HL-60/S4 treated with retinoic acid at 250 ng/mL for 4 days and 3 days (cell line): ENCODE data around the gene GRIP2.

ENCODE experiments used
- in situ Hi-C: fragments of 300-500 bp; cut with MboI; formaldehyde crosslinking; loops from 2 replicates; pipeline ENCODE4 v1.7.0; 2022; ENCODE audit warnings: low sequenced_read_pairs

Gene GRIP2

DNA sequence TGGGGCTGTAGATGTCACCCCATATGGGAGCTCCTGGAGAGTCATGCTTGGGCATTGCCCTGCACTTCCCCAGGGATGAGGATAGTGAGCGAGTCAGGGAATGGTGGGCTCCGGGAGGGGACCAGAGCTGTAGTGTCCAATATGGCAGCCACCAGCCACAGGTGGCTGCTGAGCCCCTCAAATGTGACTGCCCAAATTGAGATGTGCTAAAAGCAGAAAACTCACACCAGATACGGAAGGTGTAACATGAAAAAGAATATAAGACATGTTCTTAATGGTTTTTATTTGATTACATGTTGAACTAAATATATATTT is 31.7 kb downstream of the GRIP2 start:
- in situ Hi-C loops = no loop called here

DNA sequence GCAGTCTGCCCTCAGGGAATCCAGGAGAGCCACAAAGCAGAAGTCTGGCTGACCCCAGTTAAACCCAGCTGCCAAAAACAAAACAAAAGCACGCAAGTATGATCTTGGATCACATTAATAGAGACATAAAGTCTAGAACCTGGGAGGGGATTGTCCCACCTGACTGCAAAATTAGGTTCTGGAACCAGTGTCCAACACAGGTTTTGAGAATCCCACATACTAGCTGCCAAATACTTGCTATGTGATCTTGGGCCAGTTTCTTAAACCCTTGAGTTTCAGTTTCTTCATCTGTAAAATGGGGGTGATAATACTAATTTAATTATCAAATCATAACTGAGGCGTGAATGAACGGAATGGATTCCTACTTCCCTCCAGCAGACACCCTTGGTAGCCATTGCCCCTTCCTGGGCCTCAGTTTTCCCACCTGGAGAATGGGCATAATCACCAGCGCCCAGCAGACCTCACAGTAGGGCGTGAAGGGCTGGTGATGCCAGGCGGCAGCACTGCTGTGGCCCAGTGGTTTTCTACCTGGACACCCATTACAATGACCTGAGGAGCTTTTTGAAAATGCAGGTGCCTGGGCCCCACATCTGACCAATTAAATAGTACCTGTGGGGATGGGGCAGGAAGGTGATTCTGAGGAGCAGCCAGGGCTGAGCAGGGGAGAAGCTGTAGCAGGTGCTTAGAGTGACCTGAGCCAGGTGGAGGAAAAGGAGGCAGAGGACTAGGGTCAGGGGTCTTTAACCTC is 32.2 kb downstream of the GRIP2 start:
- in situ Hi-C loops = no loop called here

DNA sequence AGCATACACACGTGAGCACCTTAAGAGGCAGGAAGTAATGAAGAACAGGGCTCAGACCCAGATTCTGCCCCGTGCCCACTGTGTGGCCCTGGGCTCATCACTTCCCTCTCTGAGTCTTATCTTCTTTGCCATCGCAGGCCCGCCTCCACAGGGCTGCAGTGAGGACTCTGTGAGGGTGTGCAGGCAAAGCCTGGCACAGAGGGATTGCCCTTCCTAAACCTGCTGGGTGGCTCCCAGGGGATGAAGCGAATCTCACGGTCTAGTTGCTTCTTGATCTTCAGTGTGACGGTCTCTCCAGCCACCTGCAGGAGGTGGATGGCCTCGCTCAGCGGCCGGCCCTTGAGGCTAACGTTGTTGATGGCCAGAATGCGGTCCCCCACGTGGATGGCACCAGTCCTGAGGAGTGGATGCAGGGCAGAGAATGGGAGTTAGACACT is 32.8 kb downstream of the GRIP2 start:
- in situ Hi-C loops = no loop called here

DNA sequence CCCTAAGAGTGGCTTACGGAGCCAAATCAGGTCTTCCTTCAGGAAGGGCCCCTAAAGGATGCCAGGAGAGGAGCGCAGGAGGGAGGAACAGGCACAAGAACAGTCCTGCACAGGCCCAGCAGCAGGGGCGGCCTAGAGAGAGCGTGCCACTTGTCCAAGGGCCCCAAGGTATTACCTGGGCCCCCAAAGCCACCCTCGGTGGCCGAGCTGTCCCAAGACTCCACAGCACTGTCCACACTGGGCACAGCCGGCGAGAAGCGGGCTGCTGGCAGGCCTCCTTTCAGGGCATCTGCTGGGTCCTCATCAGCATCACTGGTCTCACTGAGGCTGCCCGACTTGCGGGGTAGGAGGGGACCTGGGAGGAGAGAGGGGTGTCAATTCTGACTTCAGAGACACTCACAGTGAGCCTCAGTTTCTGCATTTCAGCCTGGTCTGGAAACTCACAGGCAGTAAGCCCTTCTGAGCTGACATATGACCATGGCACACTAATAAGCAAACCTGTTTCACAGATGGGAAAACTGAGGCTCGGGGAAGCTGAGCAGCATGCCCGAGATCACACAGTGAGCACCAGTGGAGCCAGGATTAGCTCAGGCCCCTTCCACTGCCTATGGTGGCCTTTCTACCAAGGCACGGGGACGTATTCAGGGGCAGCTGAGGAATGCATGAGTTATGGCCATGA is 33.4 kb downstream of the GRIP2 start:
- in situ Hi-C loops = no loop called here

DNA sequence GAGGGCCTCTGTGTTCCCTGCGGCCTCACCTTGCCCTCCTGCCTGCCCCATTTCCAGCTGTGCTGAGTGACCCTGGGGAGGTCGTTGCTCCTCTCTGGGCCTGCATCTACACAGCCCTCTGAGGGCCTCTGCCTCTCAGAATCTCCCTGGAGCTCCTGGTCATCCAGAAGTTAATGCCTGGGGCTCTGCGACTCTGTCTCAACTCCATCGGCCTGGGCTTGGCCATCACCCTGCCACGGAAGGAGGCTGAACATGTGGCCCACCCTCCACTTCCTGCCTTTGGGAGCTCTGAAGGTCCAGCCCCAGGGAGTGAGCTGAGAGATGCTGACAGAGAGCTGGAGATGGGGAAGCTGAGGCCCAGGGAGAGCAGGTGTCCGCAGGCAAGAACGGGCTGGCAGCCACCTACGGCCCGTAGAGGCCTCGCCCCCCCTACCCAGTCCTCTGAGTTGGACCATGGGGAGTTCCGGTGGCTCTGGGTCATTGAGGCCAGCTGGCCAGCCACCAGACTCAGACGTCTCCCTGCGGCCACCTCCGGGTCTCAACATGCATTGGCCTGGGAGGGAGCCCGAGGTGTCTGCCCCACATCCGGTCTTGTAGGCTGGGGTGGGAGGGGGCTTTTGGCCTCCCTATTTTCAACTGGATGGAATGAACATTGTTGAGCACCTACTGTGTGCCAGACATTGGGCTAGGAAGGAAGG is 34.2 kb downstream of the GRIP2 start:
- in situ Hi-C loops = no loop called here

DNA sequence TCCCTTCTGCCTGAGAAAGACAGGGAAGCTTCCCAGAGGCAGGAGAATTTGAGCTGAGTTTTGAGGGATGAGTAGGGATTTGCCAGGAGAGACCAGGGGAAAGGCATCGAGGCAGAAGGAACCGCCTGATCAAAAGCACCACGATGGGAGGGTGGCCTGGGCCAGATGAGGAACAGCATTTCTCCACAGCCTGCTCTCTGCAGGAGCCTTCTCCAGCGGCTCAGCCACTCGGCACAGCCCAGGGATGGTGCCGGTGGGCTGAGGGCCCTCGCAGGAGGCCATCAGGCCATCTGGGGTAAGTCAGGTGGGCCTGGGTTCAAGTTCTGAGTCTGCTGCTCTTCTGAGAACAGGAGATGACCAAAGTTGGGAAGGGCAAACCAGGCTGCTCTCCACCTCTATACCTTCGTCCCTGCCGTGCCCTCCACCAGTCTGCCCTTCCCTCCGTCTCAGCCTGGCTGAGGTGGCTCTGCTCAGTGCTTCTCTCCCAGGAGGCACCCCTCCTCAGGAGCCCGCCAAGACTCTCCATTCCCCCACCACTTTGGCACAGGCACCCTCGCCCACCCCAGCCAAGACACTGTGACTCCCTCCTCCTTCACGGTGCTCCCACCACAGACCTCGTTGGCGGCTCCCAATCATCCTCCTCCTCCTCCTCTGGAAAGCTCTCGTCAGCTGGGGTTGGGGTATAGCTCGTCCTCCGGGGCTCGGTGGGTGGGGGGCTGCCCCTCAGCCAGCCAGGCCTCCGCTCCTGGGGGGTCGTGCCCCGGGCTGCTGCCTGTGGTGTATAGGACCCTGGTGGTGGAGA is 34.9 kb downstream of the GRIP2 start:
- in situ Hi-C loops = no loop called here

DNA sequence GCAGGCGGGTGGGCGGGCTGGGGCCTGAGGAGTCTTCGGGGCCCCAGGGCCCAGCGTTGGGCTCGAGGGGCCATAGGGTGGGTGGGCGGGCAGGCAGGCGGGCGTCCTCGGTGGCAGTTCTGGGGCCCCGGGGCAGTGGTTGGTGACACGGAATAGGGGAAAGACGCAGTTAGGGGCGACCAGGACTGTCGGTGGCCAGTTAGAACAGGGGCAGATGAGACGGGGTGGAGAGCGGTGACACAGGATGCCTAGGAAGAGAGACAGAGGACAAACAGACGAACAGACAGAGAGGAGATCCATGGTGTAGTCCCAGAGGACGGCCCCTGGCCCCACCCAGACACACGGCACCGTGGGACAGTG is 36.5 kb downstream of the GRIP2 start:
- in situ Hi-C loops = no loop called here

DNA sequence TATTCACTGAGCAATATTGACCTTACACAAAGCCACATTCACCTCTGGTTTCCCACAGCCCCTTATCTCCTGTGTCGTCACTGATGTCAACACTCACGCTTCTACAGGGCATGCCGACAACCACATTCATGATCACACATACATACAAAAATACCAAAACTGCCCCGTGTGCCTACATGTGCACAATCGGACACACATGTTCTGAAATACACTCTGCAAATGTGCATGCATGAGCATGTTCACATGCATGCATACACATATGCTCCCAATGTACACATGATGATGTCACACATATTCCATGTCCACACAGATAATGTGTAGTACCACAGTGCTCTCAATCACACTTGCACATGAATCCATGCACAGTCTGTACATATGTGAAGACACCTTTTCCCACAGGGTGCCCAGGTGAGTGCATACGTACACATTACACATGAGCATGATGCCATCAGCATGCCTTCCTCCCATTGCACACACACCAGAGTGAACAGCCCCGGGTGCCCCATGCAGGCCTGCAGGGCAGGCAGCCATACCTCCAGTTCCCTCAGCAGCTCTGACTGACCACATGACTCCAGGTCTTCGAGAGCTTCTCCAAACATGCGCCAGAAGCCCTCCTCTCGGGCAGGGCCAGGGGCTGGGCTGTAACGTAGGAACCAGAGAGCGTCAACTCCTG is 37.0 kb downstream of the GRIP2 start:
- in situ Hi-C loops = no loop called here

DNA sequence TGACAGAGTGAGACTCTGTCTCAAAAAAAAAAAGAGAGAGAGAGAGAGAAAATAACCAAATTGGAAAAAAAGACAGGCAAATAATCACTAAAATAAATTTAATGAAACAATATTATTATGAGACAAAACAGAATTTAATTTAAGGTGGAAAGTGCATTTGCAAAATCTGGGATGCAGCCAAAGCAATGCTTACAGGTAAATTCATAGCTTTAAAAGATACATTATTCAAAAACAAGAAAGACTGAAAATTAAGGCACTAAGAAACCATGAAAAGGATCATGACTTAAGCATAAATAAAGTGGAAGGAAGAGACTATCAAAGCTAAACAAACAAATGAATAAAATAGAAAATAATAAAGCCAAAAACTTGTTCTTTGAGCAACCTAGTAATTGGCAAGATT is 37.7 kb downstream of the GRIP2 start:
- in situ Hi-C loops = no loop called here

DNA sequence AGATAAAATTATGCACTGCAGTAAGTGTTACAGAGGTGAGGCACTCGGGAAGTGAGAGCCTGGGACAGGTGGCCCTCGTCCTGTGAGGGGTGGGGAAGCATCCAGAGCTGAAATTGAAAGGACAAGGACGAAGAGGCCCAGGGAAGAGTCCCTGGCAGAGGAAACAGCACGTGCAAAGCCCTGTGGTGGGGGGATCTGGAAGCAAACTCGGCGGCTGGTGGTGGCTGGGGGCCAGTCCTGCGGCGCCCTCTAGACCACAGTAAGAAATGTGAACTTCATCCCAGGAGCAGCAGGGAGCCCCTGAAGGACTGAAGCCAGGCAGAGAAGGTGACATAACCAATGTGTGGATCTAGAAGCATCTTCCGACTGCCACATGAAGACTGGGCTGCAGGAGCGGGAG is 42.8 kb downstream of the GRIP2 start:
- in situ Hi-C loops = no loop called here

DNA sequence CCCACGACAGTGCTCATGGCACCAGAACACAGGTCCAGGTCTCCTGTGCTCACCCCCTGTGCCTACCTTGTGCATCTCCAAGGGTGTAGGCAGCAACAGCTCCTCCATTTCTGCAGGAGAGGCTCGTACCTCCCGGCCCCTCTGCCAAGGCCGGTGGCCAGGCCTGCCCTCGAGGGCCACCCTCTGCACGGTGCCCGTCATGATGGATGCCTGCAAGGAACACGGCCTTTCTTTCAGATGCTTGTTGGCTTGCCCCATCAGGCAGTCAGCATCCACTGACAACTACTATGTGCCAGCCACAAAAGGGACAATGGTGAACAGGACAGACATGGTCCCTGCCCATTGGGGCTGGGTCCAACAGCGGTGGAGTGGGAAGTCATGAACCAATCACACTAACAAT is 43.8 kb downstream of the GRIP2 start:
- in situ Hi-C loops = no loop called here

DNA sequence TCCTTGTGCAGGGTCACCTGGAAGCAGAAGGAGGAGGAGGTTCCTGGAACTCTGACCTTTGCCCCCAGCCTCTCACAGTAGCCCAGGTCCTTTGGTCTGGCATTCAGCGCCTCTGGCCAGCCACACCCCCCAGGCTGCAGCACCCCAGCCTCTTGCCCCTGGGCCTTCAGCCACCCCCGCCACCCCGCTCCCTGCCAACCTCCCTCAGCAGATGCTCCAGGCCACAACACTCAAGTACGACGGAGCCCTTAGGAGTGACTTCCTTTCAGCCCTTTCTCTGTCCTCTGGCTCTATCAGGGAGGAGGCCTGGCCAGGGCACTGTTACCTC is 45.2 kb downstream of the GRIP2 start:
- in situ Hi-C loops = no loop called here

DNA sequence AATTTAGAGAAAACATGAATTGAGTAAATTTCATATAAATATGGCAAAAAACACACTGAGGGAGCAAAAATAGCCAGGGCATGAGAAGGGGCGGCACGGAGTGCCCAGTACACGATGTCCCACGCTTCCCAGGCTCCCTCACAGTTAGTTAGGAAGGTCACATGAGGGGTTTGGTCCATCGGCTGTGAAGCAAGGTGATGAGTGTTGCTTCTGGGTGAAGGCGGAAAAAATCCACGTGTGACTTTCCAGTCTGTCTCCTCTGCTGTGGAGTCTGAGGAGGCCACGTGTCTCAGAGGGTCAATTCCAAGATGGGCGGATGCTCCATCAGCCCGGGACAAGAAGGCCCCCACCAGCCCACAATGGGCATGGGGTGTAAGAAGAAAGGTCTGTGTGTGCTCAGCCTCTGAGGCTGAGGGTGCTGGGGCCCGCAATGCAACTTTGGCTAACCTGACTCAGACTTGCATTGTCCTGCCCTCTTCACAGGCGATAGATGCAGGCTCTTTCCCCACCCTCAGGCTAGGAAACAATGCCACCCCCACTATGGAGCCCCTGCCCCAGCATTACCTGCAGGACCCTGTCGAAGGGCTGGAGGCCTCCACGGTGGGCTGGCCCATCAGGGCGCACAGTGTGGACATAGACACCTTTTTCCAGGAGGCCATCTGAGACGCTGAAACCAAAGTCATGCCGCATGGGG is 45.7 kb downstream of the GRIP2 start:
- in situ Hi-C loops = no loop called here

DNA sequence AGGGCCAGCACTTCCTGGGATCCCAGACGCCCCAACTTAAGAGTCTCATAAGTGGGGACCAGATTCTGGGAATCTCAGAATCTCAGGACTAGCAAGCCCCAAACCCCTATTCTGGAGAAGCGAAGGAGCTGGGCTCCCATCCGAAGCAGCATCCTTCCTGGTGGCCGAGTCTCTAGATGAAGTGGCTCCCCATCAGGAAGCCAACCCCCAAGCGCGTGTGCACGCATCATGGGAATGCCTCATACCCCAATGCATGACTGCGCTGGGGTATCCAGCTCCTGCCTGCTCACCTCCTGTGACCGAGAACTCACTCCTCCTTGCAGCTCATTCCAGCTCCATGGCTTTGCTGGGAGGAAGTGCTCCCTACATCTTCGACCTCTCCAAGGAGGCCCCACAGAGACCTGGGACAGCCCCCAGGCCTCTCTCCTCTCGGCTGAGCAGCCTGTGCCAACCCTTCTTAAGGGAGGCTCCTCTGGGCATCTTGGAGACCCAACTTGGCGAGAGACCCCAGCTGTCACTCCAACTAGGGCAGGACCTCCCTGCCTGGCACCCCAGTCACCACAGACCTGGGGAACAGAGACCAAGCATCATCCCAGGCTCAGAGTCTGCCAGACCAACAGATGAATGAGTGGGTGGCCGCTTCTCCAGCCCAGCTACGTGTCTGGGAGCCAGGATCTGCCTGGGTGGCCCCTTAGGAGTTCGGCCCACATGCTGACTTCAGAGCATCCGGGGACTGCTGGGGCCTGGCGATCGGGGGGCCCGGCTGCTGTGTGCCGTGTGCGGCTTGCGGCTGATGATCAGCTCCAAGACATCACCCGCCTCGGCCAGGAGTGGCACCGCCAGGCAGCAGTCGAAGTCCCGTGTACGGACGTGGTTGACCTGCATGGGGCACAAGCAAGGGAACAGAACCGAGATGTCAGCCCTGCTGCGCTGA is 46.9 kb downstream of the GRIP2 start:
- in situ Hi-C loops = no loop called here

DNA sequence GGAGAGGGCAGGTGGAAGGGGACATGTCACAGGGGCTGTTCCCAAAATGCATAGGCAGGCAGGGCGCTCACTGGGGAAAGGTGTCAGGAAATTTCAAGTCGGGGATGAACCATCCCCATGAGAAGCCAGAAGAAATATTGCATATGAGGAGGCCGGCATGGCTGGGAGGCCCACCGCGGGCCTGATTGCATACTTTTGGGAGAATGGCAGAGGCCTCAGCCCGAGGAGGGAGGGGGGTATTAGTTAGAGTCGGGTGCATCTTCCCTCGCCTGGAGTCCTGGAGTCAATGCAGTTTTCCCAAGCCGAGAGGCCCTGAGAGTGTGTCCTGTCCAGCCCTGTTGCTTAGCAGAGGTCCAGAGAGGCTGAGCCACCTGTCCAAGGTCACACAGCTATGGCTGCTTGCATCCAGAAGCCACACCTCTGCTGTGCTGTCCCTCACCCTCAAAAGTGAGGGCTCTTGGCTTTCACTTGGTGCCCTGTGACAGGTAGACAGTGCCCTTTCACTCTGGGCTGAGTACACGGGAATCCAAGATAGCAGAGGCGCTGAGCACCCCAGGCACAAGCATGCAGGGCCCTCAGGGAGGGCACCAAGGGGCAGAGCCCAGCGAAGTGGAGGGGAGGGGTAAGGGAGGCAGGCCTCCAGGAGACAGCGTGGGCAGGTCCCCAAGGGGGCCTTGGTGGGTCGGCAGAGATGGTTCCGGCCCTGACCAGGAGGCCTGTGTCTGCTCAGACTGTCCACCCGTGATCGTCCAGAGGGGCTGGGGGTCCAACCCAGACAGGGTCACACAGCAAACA is 48.5 kb downstream of the GRIP2 start:
- in situ Hi-C loops = no loop called here

DNA sequence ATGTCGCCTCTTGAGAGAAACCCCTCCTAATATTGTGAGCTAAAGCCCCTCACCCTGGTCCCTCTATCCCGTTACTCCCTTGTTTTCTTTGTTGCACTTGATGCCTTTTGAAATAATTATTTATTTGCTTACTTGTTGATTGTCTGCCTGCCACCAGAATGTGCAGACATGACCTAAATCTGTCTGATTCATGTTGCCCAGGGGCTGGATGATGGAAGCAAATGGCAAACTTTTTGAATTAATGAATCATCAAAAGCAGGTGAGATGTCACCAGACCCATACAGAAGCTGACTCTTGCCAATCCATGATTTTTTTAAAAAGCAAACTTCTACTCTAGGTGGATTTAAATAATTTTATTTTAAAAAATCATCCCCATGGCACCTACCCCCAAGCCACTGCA is 49.3 kb downstream of the GRIP2 start:
- in situ Hi-C loops = no loop called here

DNA sequence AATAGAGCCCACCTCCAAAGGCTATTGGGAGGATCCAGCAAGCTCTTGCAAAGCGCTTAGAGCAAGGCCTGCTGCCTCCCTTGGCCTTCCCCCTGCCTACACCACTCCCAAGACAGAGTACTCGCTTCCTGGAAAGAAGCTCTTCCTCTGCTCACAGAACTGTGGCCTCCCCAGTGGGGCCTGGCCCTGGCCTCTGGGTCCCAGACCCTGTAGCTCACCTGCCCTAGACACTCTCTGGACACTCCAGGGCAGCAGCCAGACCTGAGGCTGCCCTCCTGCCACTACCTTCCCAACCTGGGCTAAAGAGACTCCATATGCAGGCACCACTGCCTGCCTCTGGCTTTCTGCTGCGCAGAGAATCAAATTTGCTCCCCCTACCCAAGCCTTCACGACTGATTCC is 49.9 kb downstream of the GRIP2 start:
- in situ Hi-C loops = no loop called here

DNA sequence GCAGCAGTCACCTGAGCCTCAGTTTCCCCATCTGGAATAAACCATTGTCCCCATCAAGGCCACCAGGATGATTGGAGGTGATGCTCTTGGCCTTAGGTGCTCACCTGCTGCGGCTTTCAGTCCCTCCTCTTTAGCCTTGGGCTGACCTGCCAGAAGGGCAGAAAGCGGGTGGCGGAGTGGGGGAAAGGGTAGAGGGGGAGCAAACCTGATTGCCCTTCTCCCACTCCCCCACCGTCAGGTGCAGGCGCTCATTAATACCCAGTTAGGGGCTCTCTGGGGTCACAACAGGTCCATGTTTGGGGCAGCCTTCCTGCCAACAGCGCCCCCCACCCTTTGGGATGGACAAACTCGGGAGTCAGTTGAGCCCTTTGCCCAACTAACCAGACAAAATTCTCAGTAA is 50.5 kb downstream of the GRIP2 start:
- in situ Hi-C loops = no loop called here
